GM12878 (cell line): Measurements from ENCODE around the gene DACT3. TPM values are rescaled to one million over a fixed set of nuclear protein-coding genes. Genes with fewer than 3 reads are reported as not detected.

Source experiments
- CHD2 ChIP-seq: IDR thresholded peaks from 2 replicates; pipeline ENCODE4 v1.6.1; 2011; ENCODE audit warnings: low read depth, low read length, improper control_type of control experiment, borderline replicate concordance
- TARDBP ChIP-seq: IDR thresholded peaks from 2 replicates; pipeline ENCODE4 v1.6.1; 2016; ENCODE audit warnings: borderline replicate concordance
- microRNA counts: library from miRNA; unstranded; fragments of <30 nt; microRNA quantifications from one replicate; lab custom pipeline; 2016
- microRNA-seq: library from miRNA; unstranded; fragments of <30 nt; microRNA quantifications from one replicate; pipeline ENCODE4, GENCODE V29; 2018
- polyA plus RNA-seq, 11 experiments: library from polyadenylated mRNA; depleted of rRNA in 4 of 11; unstranded in 6 of 11; stranded (reverse) in 5 of 11; fragments of >200 nt; fragmentation: Nextera tagmentation in 4 of 11; fragmentation: Illumina TruSeq in 1 of 11; extraction: Ambion mirVana in 4 of 11; extraction: Trizol in 1 of 11; gene quantifications; 1 replicate in 1 of 11; 2 replicates in 10 of 11; pipeline versions ENCODE4 v1.2.1 to v1.2.3, GENCODE V29; 2011 to 2016; ENCODE audit warnings: inconsistent platforms in 2 of 11, missing spikeins in 2 of 11, low read depth in 1 of 11
- small RNA-seq: library from RNA; depleted of rRNA; stranded (forward); fragments of <200 nt; gene quantifications from one replicate; pipeline ENCODE3, GENCODE V24; 2014
- total RNA-seq, 4 experiments: library from RNA; depleted of rRNA in 3 of 4; stranded (reverse); fragments of >200 nt in 3 of 4; fragmentation: Illumina TruSeq in 1 of 4; extraction: Trizol in 1 of 4; gene quantifications; 2 replicates each; pipeline versions ENCODE4 v1.2.1 to v1.2.3, GENCODE V29; 2013 to 2021

Gene DACT3
- total and polyA plus RNA-seq, 10 of the 15 experiments (the other 5 are each of a cell fraction or from before 2014, with no cell fraction given), result 0.05 to 2.5 (median 0.35) TPM; not detected in 1

DNA sequence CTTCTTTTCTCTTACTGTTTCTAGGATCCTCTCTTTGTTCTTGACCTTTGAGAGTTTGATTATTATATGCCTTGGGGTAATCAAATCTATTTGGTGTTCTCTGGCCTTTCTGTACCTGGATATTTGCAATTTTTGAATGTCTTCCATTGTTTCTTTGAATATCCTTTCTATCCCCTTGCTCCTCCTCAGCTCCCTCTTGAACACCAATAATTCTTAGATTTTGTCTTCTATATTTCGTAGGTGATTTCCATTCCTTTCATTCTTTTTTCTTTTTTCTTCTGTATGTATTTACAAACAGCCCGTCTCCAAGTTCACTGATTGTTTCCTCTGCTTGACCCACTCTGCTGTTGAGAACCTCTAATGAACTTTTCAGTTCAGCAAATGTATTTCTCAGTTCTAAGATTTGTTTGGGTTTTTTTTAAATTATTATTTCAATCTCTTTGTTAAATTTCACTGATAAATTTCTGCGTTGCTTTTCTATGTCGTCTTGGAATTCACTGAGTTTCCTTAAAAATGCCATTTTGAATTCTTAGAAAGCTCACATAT, 62.5 kb downstream of the DACT3 start (continued):
- TF ChIP-seq TARDBP (no peak), CHD2 (no peak)

MicroRNA genes within 50 kb of the gene (microRNA counts, 767-probe panel; counts per million panel counts)
- microRNA hsa-miR-320e (lab: Ali Mortazavi, UCI), result 2,397 counts per million, percentile 82 among the panel's probes with 10 or more counts

Small RNA genes lying within 50 kb of the gene (microRNA-seq; reads per million reads assigned to microRNA genes)
- gene MIR320E, result 1.5 reads per million

Small RNA genes lying within 50 kb of the gene (small RNA-seq; reads per million reads assigned to genes)
- gene MIR320E, result not detected
- not detected for gene RN7SL364P

Other genes starting within 250 kb of the DACT3 start
Only the 7 nearest of the 13 such genes appear.
- 177 and 178 TPM in 2 replicates for gene CALM3, start 59.9 kb downstream of the DACT3 start, total RNA-seq (2014; rRNA removed)
- 197 and 205 TPM in 2 replicates for gene CALM3, start 59.9 kb downstream of the DACT3 start, total RNA-seq (2014; rRNA removed; fragmentation: Illumina TruSeq; extraction: Trizol)
- gene CALM3, start 59.9 kb downstream of the DACT3 start, total RNA-seq (2021), result 371 and 375 TPM in 2 replicates
- 733 and 849 TPM in 2 replicates for gene CALM3, start 59.9 kb downstream of the DACT3 start, polyA plus RNA-seq (2011; rRNA removed)
- 338 and 393 TPM in 2 replicates for gene CALM3, start 59.9 kb downstream of the DACT3 start, polyA plus RNA-seq (2014; fragmentation: Illumina TruSeq; extraction: Trizol)
- gene CALM3, start 59.9 kb downstream of the DACT3 start, polyA plus RNA-seq (2014; fragmentation: Nextera tagmentation; extraction: Ambion mirVana), result 100 to 1,000 TPM; 164 to 202 TPM
- 346 and 407 TPM in 2 replicates for gene CALM3, start 59.9 kb downstream of the DACT3 start, polyA plus RNA-seq (2014; rRNA removed)
- 100 to 1,000 TPM; 349 to 375 TPM for gene CALM3, start 59.9 kb downstream of the DACT3 start, polyA plus RNA-seq (2016; fragmentation: Nextera tagmentation; extraction: Ambion mirVana)
- 16.3 and 16.7 TPM in 2 replicates for gene PTGIR, start 36.1 kb downstream of the DACT3 start, total RNA-seq (2014; rRNA removed)
- gene PTGIR, start 36.1 kb downstream of the DACT3 start, total RNA-seq (2014; rRNA removed; fragmentation: Illumina TruSeq; extraction: Trizol), result 5.4 and 6.5 TPM in 2 replicates
- gene PTGIR, start 36.1 kb downstream of the DACT3 start, total RNA-seq (2021), result 14.7 and 17.9 TPM in 2 replicates
- gene PTGIR, start 36.1 kb downstream of the DACT3 start, polyA plus RNA-seq (2011; rRNA removed), result 9.9 and 15.2 TPM in 2 replicates
- gene PTGIR, start 36.1 kb downstream of the DACT3 start, polyA plus RNA-seq (2014; fragmentation: Illumina TruSeq; extraction: Trizol), result 3.9 and 6.7 TPM in 2 replicates
- 1 to 10 TPM in 1 of 2 experiments, under 1 TPM in 1; 0.34 to 1.5 TPM for gene PTGIR, start 36.1 kb downstream of the DACT3 start, polyA plus RNA-seq (2014; fragmentation: Nextera tagmentation; extraction: Ambion mirVana)
- 25.8 and 29.1 TPM in 2 replicates for gene PTGIR, start 36.1 kb downstream of the DACT3 start, polyA plus RNA-seq (2014; rRNA removed)
- gene PTGIR, start 36.1 kb downstream of the DACT3 start, polyA plus RNA-seq (2016; fragmentation: Nextera tagmentation; extraction: Ambion mirVana), result 10 to 100 TPM in 1 of 2 experiments, 1 to 10 TPM in 1; 9.7 to 10.1 TPM
- gene GNG8, start 25.0 kb downstream of the DACT3 start, total RNA-seq (2014; rRNA removed), result not detected in 2 replicates
- gene GNG8, start 25.0 kb downstream of the DACT3 start, total RNA-seq (2014; rRNA removed; fragmentation: Illumina TruSeq; extraction: Trizol), result not detected in 2 replicates
- not detected in 2 replicates for gene GNG8, start 25.0 kb downstream of the DACT3 start, total RNA-seq (2021)
- gene GNG8, start 25.0 kb downstream of the DACT3 start, polyA plus RNA-seq (2011; rRNA removed), result 1.2 TPM in 1 of 2 replicates, not detected in the other
- not detected in 2 replicates for gene GNG8, start 25.0 kb downstream of the DACT3 start, polyA plus RNA-seq (2014; fragmentation: Illumina TruSeq; extraction: Trizol)
- 1 to 10 TPM; 4.1 to 6.6 TPM for gene GNG8, start 25.0 kb downstream of the DACT3 start, polyA plus RNA-seq (2014; fragmentation: Nextera tagmentation; extraction: Ambion mirVana)
- gene GNG8, start 25.0 kb downstream of the DACT3 start, polyA plus RNA-seq (2014; rRNA removed), result not detected in 2 replicates
- 1 to 10 TPM in 1 of 2 experiments, not detected in 1; 1.3 TPM for gene GNG8, start 25.0 kb downstream of the DACT3 start, polyA plus RNA-seq (2016; fragmentation: Nextera tagmentation; extraction: Ambion mirVana)
- gene PRKD2, start 55.9 kb upstream of the DACT3 start, total RNA-seq (2014; rRNA removed), result 25.1 and 35.4 TPM in 2 replicates
- 13.3 and 14.4 TPM in 2 replicates for gene PRKD2, start 55.9 kb upstream of the DACT3 start, total RNA-seq (2014; rRNA removed; fragmentation: Illumina TruSeq; extraction: Trizol)
- 88.9 and 98.8 TPM in 2 replicates for gene PRKD2, start 55.9 kb upstream of the DACT3 start, total RNA-seq (2021)
- gene PRKD2, start 55.9 kb upstream of the DACT3 start, polyA plus RNA-seq (2011; rRNA removed), result 7.7 and 12.6 TPM in 2 replicates
- gene PRKD2, start 55.9 kb upstream of the DACT3 start, polyA plus RNA-seq (2014; fragmentation: Illumina TruSeq; extraction: Trizol), result 16.9 and 31.3 TPM in 2 replicates
- gene PRKD2, start 55.9 kb upstream of the DACT3 start, polyA plus RNA-seq (2014; fragmentation: Nextera tagmentation; extraction: Ambion mirVana), result 10 to 100 TPM in 1 of 2 experiments, 1 to 10 TPM in 1; 2.3 to 11.8 TPM
- gene PRKD2, start 55.9 kb upstream of the DACT3 start, polyA plus RNA-seq (2014; rRNA removed), result 34.4 and 45.7 TPM in 2 replicates
- gene PRKD2, start 55.9 kb upstream of the DACT3 start, polyA plus RNA-seq (2016; fragmentation: Nextera tagmentation; extraction: Ambion mirVana), result 10 to 100 TPM; 44.6 to 50.7 TPM
- 7.9 and 10.1 TPM in 2 replicates for gene FKRP, start 84.9 kb upstream of the DACT3 start, total RNA-seq (2014; rRNA removed)
- gene FKRP, start 84.9 kb upstream of the DACT3 start, total RNA-seq (2014; rRNA removed; fragmentation: Illumina TruSeq; extraction: Trizol), result 5.8 and 6.9 TPM in 2 replicates
- gene FKRP, start 84.9 kb upstream of the DACT3 start, total RNA-seq (2021), result 13.0 and 13.3 TPM in 2 replicates
- gene FKRP, start 84.9 kb upstream of the DACT3 start, polyA plus RNA-seq (2011; rRNA removed), result 3.3 and 4.2 TPM in 2 replicates
- gene FKRP, start 84.9 kb upstream of the DACT3 start, polyA plus RNA-seq (2014; fragmentation: Illumina TruSeq; extraction: Trizol), result 8.0 and 8.7 TPM in 2 replicates
- 1 to 10 TPM; 1.3 to 1.8 TPM for gene FKRP, start 84.9 kb upstream of the DACT3 start, polyA plus RNA-seq (2014; fragmentation: Nextera tagmentation; extraction: Ambion mirVana)
- gene FKRP, start 84.9 kb upstream of the DACT3 start, polyA plus RNA-seq (2014; rRNA removed), result 14.1 and 14.2 TPM in 2 replicates
- 1 to 10 TPM; 6.7 to 8.8 TPM for gene FKRP, start 84.9 kb upstream of the DACT3 start, polyA plus RNA-seq (2016; fragmentation: Nextera tagmentation; extraction: Ambion mirVana)
- 51.1 and 54.8 TPM in 2 replicates for gene STRN4, start 85.3 kb upstream of the DACT3 start, total RNA-seq (2014; rRNA removed)
- 17.5 and 18.9 TPM in 2 replicates for gene STRN4, start 85.3 kb upstream of the DACT3 start, total RNA-seq (2014; rRNA removed; fragmentation: Illumina TruSeq; extraction: Trizol)
- gene STRN4, start 85.3 kb upstream of the DACT3 start, total RNA-seq (2021), result 55.0 and 56.1 TPM in 2 replicates
- gene STRN4, start 85.3 kb upstream of the DACT3 start, polyA plus RNA-seq (2011; rRNA removed), result 19.7 and 26.1 TPM in 2 replicates
- gene STRN4, start 85.3 kb upstream of the DACT3 start, polyA plus RNA-seq (2014; fragmentation: Illumina TruSeq; extraction: Trizol), result 4.5 and 16.0 TPM in 2 replicates
- 1 to 10 TPM in 1 of 2 experiments, under 1 TPM in 1; 0.42 to 1.6 TPM for gene STRN4, start 85.3 kb upstream of the DACT3 start, polyA plus RNA-seq (2014; fragmentation: Nextera tagmentation; extraction: Ambion mirVana)
- gene STRN4, start 85.3 kb upstream of the DACT3 start, polyA plus RNA-seq (2014; rRNA removed), result 62.8 and 65.4 TPM in 2 replicates
- 10 to 100 TPM in 1 of 2 experiments, 1 to 10 TPM in 1; 6.6 to 27.9 TPM for gene STRN4, start 85.3 kb upstream of the DACT3 start, polyA plus RNA-seq (2016; fragmentation: Nextera tagmentation; extraction: Ambion mirVana)
- 73.7 and 76.6 TPM in 2 replicates for gene SLC1A5, start 127.4 kb upstream of the DACT3 start, total RNA-seq (2014; rRNA removed)
- 35.8 and 36.2 TPM in 2 replicates for gene SLC1A5, start 127.4 kb upstream of the DACT3 start, total RNA-seq (2014; rRNA removed; fragmentation: Illumina TruSeq; extraction: Trizol)
- gene SLC1A5, start 127.4 kb upstream of the DACT3 start, total RNA-seq (2021), result 109 and 112 TPM in 2 replicates
- gene SLC1A5, start 127.4 kb upstream of the DACT3 start, polyA plus RNA-seq (2011; rRNA removed), result 22.1 and 60.9 TPM in 2 replicates
- 29.2 and 53.2 TPM in 2 replicates for gene SLC1A5, start 127.4 kb upstream of the DACT3 start, polyA plus RNA-seq (2014; fragmentation: Illumina TruSeq; extraction: Trizol)
- gene SLC1A5, start 127.4 kb upstream of the DACT3 start, polyA plus RNA-seq (2014; fragmentation: Nextera tagmentation; extraction: Ambion mirVana), result 10 to 100 TPM in 1 of 2 experiments, 1 to 10 TPM in 1; 9.1 to 16.3 TPM
- gene SLC1A5, start 127.4 kb upstream of the DACT3 start, polyA plus RNA-seq (2014; rRNA removed), result 60.9 and 68.9 TPM in 2 replicates
- gene SLC1A5, start 127.4 kb upstream of the DACT3 start, polyA plus RNA-seq (2016; fragmentation: Nextera tagmentation; extraction: Ambion mirVana), result 100 to 1,000 TPM; 116 to 129 TPM